ENCODE data around the gene ATP9A.
"Not testable (repeated sequence)": the region's sequence is repeated elsewhere in the genome, so short reads cannot be mapped to it uniquely, and the experiment has no call there.

Gene ATP9A

GRCh38 chr20:51574248-51575033 is 193.7 kb downstream of the ATP9A start:
- peak; percentile 69 for ATAC-seq
- DNase-seq: peak; percentile 36

GRCh38 chr20:51573576-51574243 is 194.5 kb downstream of the ATP9A start:
- ATAC-seq: no peak
- DNase-seq: no peak

GRCh38 chr20:51571460-51571794 is 196.8 kb downstream of the ATP9A start:
- ATAC-seq: no peak

GRCh38 chr20:51570739-51571459 is 197.3 kb downstream of the ATP9A start:
- ATAC-seq (no peak), DNase-seq (no peak)

More at GRCh38 chr20:51571460-51571794, 196.8 kb downstream of the ATP9A start:
- no peak for DNase-seq

- DNase-seq: no peak
- no peak for ATAC-seq
Measured at GRCh38 chr20:51569815-51570738, 198.1 kb downstream of the ATP9A start.

GRCh38 chr20:51568533-51568932 is 199.7 kb downstream of the ATP9A start:
- DNase-seq, ATAC-seq: not testable (repeated sequence)

GRCh38 chr20:51567622-51568021 is 200.6 kb downstream of the ATP9A start:
- DNase-seq (no peak), ATAC-seq (no peak)

GRCh38 chr20:51566594-51566993 is 201.6 kb downstream of the ATP9A start:
- ATAC-seq (no peak), DNase-seq (no peak)

GRCh38 chr20:51565298-51566144 is 202.7 kb downstream of the ATP9A start:
- ATAC-seq (no peak), DNase-seq (no peak)

GRCh38 chr20:51563486-51564332 is 204.5 kb downstream of the ATP9A start:
- ATAC-seq (peak; percentile 44), DNase-seq (peak; percentile 35)

GRCh38 chr20:51563174-51563485 is 205.1 kb downstream of the ATP9A start:
- DNase-seq (no peak), ATAC-seq (no peak)

- DNase-seq (peak; percentile 16), ATAC-seq (peak; percentile 33)
Measured at GRCh38 chr20:51562332-51563173, 205.6 kb downstream of the ATP9A start.

- no peak for ATAC-seq
Measured at GRCh38 chr20:51562027-51562331, 206.2 kb downstream of the ATP9A start.

GRCh38 chr20:51560550-51561307 is 207.5 kb downstream of the ATP9A start:
- no peak for ATAC-seq
- no peak for DNase-seq

More at GRCh38 chr20:51562027-51562331, 206.2 kb downstream of the ATP9A start:
- DNase-seq: no peak

GRCh38 chr20:51560042-51560441 is 208.1 kb downstream of the ATP9A start:
- ATAC-seq: no peak
- no peak for DNase-seq

GRCh38 chr20:51554538-51555165 is 213.5 kb downstream of the ATP9A start:
- no peak for DNase-seq
- ATAC-seq: peak; percentile 72

- no peak for DNase-seq
Measured at GRCh38 chr20:51553897-51554486, 214.2 kb downstream of the ATP9A start.

GRCh38 chr20:51551186-51551585 is 217.0 kb downstream of the ATP9A start:
- ATAC-seq: no peak

More at GRCh38 chr20:51553897-51554486, 214.2 kb downstream of the ATP9A start:
- ATAC-seq: peak; percentile 25

More at GRCh38 chr20:51551186-51551585, 217.0 kb downstream of the ATP9A start:
- no peak for DNase-seq

Data from stimulated activated naive CD8-positive, alpha-beta T cell treated with anti-CD3 and anti-CD28 coated beads, Interleukin-15, Interleukin-2, amounts not matched to agents 100 U/mL and 50 U/mL, for 24 hours (primary cell).